Activated CD4-positive, alpha-beta T cell treated with anti-CD3 and anti-CD28 coated beads, Interleukin-2, amount 50 U/mL, for 4 hours (primary cell): ENCODE data around the gene METTL9.
"Not testable (repeated sequence)": the region's sequence is repeated elsewhere in the genome, so short reads cannot be mapped to it uniquely, and the experiment has no call there.

Source experiments
- DNase-seq, 2 experiments: peaks; one replicate each; pipeline ENCODE4 v3.0.0-alpha.2; 2020

METTL9 gene

DNA sequence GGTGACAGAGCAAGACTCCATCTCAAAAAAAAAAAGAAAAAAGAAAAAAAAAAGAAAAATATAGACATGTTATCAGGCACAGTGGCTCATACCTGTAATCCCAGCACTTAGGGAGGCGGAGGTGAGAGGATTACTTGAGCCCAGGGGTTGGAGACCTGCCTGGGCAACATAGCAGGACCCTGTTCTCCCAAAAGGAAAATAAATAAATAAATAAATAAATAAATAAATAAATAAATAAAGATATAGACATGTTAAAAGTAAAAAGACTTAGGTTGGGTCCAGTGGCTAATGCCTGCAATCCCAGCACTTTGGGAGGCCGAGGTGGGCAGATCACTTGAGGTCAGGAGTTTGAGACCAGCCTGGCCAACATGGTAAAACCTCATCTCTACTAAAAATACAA is 23.1 kb upstream of the METTL9 start:
- not testable (repeated sequence) for DNase-seq

DNA sequence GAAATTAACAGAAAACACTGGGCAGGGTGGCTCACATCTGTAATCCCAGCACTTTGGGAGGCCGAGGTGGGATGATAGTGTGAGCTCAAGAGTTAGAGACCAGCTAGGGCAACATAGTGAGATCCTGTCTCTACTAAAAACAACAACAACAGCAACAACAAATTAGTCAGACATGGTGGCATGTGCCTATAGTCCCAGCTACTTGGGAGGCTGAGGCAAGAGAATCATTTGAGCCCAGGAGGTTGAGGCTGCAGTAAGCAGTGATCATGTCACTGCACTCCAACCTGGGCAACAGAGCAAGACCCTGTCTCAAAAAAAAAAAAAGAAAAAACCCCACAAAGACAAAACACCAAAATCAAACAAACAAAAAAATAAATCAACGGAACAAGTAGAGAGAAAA is 21.9 kb upstream of the METTL9 start:
- not testable (repeated sequence) for DNase-seq

DNA sequence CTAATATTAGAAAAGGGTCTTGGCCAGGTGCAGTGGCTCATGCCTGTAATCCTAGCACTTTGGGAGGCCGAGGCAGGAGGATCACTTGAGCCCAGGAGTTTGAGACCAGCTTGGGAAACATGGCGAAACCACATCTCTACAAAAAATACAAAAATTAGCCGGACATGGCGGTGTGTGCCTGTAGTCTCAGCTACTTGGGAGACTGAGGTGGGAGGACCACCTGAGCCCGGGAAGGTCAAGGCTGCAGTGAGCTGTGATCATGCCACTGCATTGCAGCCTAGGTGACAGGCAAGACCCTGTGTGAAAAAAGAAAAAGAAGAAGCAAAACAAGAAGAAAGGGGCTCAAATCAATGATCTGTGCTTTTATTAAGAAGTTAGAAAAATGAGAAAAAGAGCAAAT is 21.1 kb upstream of the METTL9 start:
- DNase-seq = not testable (repeated sequence)

DNA sequence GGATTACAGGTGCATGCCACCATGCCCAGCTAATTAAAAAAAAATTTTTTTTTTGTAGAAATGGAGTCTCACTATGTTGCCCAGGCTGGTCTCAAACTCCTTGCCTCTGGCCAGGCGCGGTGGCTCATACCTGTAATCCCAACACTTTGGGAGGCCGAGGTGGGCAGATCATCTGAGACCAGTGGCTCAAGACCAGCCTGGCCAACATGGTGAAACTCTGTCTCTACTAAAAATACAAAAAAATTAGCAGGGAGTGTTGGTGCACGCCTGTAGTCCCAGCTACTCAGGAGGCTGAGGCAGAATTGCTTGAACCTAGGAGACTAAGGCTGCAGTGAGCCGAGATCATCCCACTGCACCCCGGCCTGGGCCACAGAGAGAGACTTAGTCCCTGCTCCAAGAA is 19.2 kb upstream of the METTL9 start:
- DNase-seq = not testable (repeated sequence)

DNA sequence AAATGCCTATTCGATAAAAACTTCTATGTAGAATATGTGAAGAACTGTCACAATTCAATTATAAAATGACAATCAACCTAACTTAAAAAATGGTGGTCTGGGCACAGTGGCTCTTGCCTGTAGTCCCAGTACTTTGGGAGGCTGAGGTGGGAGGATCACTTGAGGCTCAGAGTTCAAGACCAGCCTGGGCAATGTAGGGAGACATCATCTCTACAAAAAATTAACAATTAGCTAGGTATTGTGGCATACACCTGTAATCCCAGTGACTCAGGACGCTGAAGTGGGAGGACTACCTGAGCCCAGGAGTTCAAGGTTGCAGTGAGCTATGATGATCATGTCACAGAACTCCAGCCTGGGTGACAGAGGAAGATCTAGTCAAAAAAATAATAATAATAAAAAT is 18.6 kb upstream of the METTL9 start:
- DNase-seq = no peak

DNA sequence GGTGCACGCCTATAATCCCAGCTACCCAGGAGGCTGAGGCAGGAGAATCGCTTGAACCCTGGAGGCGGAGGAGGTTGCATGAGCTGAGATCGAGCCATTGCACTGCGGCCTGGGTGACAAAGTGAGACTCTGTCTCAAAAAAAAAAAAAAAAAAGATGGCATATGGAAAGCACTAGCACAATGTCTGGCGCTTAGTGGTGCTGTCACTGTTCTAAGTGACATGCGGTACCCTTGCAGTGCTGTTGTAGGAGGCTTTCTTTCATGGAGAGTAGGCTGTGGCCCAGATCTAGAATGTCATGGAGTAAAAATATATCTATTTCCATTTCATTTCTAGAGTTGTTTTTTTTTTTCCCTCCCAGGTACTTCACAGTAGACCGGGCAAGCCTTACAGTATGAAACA is 14.6 kb upstream of the METTL9 start:
- DNase-seq = no peak

DNA sequence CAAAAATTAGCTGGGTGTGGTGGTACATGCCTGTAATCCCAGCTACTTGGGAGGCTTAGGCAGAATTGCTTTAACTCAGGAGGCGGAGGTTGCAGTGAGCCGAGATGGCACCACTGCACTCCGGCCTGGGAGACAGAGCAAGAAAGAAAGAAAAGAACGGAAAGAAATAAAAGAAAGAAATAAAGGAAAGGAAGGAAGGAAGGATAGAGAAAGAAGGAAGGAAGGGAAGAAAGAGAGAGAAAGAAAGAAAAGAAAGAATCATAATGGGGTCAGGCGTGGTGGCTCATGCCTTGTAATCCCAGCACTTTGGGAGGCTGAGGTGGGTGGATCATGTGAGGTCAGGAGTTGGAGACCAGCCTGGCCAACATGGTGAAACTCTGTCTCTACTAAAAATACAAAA is 10.8 kb upstream of the METTL9 start:
- DNase-seq = not testable (repeated sequence)

DNA sequence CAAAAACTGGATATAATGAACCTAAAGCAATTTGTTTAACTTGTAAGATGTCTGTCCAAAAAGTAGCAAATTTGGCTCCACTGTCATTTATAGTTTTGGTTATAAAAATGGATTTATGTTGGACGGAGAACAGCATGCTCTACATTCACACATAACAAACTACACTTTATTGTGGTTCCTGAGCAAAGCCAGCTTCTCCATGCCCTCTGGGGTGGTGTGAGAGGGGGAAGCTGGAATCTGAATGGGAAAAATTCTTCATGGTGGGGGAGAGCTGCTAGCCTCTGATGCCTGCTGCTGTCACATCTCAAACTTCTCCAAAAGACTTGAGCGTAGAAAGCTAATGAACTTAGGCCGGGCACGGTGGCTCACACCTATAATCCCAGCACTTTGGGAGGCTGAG is 9.8 kb upstream of the METTL9 start:
- DNase-seq = no peak

DNA sequence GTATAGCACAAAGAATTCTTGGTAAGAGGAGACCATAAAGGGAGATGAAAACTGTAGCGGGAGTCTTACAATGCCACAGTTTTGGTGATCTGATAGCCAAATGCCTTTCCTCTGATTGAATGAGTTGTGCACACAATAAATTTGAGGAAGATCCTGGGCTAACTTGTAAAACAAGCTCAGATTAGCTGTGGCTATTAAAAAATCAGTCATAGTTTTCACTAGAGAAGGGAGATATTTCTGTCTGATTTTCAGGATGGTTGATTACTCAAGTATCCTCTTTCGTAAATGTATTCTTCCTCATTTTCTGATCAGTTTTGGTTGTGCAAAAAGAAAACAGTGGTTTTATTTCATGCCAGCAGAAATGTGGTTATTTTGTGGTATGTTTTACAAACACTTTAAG is 9.1 kb upstream of the METTL9 start:
- no peak for DNase-seq

DNA sequence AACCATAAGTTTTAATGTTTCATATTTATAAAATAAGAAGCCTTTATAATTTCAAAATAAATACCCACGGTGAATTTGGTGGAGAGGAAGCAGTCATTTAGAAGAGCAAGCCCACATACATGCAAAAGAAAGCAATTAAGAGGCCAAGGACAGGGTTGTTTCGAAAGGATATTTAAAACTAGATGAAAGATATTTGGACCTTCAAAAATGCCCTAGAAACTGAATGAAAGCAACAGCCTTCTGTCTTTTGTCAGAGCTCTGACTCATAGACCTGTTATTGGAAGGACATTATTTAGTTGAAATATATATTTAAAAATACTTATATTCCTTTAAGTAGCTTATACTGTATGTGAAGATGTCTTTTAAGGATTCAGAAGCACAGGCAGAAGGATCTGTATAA is 8.6 kb upstream of the METTL9 start:
- DNase-seq = no peak

DNA sequence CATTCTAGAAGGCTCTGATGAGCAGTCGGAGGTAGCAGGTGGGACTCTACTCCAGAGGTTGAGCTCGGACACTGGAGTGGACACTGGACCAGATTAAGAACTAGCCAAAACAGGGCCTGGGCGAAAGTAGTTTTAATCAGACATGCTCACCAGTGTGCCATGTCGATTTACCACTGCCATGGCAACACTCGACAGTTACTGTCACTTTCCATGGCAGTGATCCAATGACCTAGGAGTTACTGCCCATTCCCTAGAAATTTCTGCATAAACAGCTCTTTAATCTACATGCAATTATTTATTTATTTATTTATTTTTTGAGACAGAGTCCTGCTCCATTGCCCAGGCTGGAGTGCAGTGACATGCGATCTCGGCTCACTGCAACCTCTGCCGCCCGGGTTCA is 7.2 kb upstream of the METTL9 start:
- no peak for DNase-seq

DNA sequence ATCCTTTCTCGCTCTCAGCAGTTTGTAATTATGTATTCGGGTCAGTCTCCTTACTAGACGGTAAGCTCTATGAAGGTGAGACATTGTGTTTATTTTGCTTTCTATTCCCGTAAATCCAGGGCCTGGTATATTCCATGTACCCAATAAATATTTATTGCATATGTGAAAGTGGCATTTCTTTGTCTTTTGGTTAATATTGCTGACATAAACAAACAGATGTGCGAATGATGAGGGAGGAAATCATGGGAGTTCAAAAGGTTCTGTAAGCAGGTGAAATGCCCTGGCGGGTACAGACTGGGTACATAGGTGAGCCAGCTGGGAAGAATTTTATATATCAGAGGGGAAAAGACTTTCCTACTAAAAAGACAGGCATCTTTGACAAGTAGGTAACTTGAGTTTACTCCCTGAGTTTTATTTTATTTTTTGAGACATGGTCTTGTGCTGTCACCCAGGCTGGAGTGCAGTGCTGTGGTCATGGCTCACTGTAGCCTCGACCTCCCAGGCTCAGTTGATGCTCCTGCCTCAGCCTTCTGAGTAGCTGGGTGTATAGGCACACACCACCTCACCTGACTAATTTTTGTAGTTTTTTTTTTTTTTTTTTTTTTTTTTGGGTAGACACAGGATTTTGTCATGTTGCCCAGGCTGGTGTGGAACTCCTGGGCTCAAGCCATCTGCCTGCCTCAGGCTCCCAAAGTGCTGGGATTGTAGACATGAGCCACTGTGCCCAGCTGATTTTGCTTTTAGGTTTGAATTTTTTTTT is 5.7 kb upstream of the METTL9 start:
- DNase-seq = no peak

DNA sequence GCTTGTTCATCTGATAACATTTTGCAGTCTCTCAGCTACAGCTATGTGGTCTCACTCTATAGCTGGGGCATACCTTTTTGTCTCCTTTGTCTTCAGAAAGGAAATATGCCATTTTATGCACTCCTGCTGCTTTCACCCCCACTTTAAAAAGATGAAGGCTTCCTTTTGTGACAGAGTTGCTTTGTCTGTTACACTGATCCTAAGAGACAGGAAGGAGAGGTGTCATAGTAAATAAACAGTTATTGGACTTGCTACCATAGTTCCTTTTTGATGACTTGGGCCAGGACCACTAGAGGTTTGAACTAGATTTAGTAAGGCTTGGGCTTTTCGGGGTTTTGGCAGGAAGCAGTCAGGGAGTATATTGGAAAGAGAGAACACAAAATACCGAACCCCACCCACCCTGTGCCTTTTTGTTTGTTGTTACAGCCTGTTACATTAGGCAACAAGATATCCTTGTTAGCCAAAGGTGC is 1.8 kb upstream of the METTL9 start:
- no peak for DNase-seq

DNA sequence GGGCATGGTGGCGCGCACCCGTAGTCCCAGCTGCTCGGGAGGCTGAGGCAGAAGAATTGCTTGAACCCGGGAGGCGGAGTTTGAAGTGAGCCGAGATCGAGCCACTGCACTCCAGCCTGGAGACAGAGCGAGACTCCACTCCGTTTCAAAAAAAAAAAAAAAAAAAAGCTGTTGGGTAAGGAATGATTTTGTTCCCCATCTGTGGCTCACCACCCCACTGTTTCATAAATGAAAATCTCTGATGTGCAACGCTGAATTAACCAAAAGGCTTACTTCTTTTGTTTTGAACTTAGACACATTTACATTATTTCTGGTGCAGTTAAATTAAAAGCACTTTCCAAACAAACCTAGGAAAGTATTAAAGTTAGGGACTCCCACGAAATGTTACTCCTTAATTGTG is 1.2 kb upstream of the METTL9 start:
- no peak for DNase-seq

DNA sequence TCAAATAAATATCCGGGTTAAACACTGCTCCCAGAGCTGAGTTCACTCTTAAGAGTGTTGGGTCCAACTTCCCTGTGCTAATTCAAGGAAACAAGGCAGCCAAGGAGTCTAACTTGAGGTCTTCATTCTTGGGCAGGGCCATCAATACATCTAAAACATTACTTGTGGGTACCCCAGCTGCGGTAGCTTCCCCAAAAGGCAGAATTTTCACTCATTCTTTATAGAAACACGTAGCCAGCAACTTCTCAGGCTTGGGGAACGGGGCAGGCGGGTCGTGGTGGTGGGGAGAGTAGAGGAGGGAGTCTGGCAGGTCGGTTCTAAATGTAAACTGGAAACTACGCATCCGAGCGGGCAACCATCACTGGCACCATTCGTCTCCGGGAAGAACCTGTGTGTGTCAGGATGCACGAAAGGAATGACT is 666 bp upstream of the METTL9 start:
- DNase-seq = peak; percentile 6 to 21

DNA sequence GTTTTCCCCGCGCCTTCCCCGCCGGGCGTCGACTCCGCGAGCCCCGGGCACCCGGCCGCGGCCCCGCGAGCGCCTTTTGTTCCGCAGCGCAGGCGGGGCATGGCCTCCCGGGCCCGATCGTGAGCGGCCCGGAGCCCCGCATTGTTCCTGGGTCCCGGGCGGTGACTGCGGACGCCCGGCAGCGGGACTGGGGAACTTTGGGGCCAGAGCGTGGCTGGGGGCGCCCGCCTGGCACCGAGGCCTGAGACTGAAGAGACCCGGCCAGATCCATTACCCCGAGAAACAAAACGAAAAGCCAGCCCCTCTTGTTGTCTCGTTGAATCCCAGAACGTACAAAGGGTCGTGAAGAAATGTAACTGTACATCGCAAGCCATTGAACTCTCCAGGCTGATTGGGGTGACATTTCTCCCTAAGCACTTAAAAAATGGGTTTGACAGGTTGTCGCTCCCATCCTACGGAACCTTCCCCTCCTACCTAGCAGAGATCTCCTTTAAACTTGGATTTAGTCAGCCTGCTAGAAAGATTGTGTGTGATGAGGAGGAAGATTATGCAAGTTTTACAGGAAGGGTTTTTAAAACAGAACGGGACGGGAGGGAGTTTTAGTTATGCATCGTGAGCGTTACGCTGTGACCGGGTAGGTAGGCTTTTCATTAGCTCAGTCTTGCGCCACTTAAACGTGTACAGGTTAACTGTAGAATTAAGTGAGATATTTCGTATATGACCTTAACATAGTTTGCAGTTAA is 825 bp downstream of the METTL9 start:
- peak in 1 of 2 experiments; percentile 4 for DNase-seq

DNA sequence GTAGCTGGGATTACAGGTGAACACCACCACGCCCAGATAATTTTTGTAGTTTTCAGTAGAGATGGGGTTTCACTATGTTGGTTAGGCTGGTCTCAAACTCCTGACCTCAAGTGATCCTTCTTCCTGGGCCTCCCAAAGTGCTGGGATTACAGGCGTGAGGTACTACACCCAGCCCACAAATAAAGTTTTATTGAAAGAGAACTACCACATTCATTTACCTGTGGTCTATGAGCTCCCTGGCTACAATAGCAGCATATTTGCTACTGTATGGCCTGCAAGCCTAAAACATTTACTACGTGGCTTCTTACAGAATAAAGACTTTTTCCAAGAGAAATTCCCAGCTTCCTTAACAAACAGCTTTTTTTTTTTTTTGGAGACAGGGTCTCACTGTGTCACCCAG is 3.4 kb downstream of the METTL9 start:
- DNase-seq = no peak

DNA sequence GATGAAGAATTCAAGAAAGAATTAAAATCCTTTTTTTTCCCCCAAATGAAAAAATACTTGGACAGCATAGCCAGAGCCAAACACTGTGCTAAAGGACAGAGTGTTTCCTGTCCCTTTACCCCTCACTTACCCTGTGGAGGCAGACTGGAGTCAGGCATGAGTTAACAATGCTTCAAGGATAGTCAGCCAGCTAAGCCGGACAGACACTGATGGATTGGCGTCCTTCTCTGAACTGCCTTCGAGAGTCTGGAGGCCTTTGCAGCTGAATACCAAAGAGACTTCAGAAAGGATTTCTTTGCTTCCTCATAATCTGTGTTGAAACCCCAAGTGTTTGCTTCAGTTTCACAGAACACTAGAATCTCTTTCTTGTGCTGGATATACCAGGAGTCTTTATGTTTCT is 4.6 kb downstream of the METTL9 start:
- DNase-seq = no peak

DNA sequence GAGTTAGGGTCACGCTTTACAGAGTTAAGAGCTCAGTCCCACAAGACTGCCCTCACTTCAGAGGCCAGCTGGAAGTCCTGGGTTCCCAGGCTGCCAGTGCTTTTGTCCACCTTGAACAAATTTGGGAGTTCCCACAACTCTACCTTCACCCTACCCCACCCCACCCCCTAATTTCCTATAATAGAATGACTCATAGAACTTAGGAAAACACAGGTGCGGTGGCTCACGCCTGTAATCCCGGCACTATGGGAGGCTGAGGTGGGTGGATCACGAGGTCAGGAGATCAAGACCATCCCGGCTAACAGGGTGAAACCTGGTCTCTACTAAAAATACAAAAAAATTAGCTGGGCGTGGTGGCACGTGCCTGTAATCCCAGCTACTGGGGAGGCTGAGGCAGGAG is 6.5 kb downstream of the METTL9 start:
- DNase-seq = not testable (repeated sequence)

DNA sequence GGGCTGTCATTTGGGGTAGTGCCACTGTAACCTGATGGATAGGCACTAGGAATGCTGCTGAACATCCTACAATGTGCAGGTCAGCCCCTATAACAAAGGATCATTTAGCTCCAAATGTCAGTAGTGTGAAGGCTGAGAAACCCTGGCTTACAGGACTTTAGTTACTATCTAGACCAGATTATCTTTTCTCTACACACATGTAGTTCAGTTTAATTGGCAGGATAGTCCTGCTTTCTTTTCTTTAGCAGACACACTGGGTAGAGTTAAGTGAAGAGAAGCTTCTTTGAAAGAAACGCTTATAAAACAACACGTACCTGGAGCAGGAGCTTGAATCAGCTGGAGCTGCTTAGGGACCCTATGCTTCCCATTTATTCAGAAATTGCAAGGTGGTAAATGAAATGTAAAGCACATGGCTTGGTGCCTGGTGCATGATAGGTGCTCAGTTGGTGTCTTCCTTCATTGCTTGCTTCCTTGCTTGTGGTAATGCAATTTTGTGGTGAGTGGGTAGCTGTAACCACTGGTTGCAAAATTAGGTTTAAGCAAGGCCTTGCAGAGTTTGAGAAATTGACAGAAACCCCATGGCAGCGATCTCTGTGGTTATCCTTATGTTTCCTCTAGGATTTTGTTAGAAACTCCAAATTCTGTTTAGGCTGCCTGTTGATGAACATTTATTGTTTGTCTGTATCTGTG is 9.4 kb downstream of the METTL9 start:
- DNase-seq = no peak

DNA sequence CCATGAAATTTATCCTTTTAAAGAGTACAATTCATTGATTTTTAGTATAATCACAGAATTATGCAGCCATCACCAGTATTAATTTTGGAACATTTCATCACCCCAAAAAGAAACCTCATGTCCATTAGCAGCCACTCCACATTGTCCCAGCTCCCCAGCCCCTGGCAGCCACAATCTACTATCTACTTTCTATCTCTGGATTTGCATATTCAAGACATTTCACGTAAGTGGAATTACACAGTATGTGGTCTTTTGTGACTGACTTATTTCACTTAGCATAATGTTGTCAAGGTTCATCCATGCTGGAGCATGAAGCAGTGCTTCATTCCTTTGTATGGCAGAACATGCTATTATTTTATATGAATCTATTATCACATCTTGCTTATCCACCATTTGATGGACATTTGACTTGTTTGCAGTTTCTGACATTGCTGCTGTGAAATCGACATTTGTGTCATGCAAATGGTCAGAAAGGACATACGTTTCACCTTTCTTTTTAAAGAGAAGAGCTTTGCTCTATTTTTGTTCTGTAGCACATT is 10.7 kb downstream of the METTL9 start:
- no peak for DNase-seq

DNA sequence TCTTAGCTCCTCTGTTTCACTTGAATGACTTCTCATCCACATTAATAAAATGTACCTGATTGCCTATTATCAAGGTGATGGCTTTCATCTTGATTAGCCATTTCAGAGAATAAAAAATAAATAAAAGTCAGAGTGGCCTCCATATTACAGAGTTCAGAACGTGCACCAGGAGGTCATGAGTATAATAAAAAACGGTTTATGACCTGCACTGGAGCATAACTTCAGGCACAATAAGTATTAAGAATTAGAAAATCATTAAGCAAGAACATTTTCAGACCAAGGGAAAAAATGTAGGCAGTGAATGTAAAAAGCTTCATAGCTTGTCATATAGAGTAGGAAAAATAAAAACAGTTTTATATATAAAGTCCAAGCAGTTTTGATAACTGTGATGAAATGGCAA is 11.4 kb downstream of the METTL9 start:
- DNase-seq = no peak

DNA sequence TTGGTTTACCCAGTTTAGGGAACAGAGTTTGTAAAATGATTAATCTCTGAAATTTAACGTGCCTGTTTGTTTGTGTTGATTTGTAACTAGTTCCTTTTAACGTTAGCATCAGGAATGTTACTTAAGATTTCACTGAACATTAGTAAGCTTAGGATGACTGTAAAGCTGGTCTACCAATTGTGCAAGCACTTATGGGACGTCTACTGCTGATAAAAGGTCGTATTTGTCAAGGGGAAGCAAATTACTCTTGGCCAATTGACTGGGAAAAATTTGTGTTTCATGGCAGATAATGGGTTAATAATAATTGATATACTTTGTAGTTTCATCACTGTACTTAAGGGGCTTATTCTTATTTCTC is 11.8 kb downstream of the METTL9 start:
- no peak for DNase-seq
